NOMO-1 treated with DMSO at 0.1 percent for 48 hours (cell line): Measurements from ENCODE around the gene ARSJ.

Experiments
- DNase-seq: peaks from one replicate; lab custom pipeline; 2025; ENCODE audit not compliant: unreplicated experiment; lab: John Stamatoyannopoulos, UW

Gene ARSJ

DNA sequence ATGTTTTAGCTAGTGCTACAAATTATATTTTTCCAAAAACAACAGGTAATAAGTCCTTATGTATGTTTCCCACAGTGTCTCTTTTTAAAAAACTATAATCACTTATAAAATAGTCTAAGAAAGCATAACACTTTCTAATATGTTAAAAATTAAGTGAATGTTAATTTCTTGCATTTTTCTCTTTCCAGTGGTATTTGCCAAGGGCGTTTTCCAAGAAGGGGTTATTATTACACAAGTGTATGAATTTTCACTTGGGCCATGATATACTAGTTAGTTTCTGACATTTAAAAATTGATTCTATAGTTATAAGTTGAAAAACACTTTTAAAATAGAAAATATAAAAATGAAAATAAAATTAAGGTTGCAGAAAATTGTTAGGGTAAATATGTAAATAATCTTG lies 74.6 kb downstream of the ARSJ start:
- DNase-seq = no peak

DNA sequence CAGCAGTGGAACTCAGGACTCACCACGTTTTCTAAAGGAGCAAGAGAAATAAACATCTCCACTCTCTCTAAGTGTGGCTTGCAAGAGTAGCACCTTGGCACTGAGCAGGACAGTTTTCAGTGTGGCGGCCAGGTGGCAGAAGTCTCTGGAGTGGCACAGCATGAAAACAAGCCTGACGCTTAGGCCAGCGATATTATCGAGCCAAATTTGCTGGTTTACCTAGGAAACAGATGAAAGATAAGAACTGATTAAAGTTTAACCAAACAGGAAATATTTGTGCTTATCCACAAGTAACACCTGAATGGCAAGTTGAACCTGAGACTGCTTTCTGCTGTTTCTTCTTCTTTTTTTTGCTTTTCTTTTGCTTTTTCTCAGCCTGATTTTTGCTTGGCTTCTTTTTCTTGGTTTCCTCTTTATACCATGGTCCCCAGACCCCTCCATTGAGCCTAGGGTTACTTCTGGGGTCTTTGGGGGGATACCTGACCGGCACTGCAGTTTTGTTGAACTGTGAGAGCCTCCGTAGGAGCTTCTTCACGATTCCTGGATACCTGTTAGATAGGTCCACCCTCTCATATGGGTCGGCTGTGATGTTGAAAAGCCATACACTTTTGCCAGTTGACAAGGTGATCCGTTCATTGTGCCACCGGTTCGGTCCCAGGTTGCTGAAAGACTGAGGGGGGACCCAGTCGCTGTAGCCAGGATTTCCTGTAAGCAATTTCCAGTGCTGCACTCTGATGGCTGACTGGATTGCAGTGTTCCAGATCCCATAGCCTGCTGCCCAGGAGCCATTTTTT lies 77.3 kb downstream of the ARSJ start:
- DNase-seq = no peak

DNA sequence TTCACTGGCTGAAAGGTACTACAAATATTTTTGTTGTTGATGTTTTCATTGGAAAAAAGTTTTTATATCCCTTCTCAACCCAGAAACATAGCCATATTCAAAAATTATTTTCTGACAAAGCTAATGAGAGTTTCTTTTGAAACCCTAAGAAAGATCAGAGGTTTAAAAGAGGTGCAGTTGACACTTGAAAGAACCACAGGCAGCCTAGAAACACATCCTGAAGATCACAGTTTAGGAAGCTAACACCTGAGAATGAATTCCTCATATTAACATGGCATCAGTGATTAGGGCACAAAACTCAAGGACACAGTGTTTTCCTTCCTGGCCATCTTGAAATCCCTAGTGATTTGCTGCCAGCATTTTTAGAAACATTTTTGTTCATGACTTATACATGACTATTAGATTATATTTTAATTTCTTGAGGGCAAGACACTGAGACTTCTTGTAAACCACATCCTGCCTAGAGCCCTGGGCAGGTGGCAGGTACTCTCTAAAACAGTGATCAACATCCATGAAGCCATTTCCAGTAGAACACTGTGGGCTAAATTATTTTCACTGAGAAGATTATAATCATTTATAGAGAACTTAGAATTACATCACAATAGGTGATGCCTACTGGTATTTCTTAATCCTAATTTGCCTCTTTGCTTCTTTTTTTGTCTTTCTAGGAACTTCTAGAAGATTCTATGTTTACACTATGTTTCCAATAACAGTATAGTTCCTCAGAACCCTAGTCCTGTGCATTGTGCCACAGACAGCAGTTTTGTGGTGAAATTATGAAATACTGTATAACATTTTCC lies 80.0 kb downstream of the ARSJ start:
- DNase-seq = peak; percentile 82

DNA sequence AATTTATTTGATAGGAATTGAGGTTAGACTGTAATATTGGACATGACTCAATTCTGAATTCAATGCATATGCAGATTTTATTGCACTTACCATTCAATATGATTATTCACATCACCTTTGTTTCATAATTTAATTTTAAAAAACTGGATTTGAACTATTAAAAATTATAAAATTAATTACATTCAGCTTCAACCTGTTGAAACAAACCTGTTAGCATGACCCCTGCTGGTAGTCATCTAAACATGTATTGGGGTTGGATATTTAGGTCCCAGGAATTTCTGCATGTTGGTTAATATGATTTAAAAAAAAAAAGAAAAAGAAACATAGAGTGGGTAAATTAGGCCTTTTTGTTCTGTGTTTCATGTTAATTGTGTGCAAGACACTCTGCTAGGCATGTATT lies 85.9 kb downstream of the ARSJ start:
- no peak for DNase-seq

DNA sequence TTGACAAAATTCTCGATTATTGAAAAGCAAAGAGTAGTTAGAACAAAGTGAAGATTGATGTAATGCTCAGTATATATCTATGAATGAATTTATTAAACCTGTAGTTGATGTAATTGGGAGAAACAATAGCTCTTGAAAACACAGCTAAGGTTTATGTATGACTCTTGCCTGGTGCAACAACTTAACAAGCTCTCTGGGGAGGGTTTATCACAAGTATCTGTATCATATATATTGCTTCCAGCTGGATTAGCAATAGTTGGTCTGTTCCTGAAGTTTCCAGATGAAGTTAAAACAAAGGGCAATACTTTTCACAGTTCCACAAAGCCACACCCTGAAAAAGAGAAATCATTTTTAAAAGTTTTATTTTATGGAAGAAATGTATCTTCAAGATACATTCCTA lies 91.4 kb downstream of the ARSJ start:
- DNase-seq = no peak

DNA sequence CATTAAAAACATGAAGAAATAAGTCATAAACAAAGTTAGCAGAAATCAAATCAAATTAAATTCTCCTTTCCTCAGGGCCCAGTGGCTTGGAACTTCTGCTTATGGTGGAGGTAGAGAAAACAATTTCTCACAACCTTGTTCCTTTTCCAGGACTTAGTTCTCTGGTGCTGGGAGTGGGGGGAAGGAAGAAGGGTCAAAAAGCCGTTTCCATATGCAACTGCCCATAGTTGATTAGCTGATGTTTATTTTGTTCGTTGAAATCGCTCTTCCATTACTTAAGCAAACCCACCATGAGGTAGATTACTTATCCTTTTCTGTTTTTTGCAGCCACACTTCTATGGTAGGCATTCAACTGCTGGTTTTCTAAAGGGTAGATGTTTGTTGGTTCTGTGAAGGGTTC lies 94.2 kb downstream of the ARSJ start:
- no peak for DNase-seq

DNA sequence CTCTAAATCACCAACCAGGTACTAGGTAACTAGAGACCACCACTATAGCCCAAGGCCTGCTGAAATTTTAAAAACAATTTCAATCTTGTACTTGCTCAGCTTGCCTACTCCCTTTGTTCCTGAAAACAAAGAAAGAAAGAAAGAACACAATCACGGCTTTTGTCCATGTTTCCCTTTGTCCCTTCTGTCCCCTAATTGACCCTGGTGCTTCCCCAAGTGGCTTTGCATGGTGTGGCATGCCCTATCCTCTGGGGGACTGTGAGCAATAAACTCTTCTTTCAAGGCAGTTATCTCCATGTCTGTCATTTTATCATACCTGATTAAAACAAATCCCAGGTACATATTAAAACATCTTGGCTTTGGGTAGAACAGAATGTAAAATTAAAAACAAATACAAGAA lies 94.8 kb downstream of the ARSJ start:
- DNase-seq = no peak

DNA sequence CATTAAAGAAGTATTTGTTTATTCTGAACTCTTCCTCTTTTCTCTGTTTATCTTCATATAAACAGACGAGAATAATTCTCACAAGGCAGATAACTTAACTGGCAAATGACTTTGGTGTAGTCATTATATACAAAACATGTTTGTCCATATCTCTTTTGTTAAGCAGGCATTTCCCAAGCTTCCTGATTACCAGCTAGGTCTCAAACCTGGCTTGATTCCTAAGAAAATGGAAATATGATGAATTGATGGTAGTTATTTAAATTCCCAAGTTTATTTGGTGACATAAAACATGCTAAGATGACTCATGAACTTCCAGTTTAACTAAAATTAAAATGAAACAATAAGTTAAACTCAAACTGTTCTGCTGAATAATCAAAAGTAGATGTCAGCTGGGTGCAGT lies 96.8 kb downstream of the ARSJ start:
- no peak for DNase-seq

DNA sequence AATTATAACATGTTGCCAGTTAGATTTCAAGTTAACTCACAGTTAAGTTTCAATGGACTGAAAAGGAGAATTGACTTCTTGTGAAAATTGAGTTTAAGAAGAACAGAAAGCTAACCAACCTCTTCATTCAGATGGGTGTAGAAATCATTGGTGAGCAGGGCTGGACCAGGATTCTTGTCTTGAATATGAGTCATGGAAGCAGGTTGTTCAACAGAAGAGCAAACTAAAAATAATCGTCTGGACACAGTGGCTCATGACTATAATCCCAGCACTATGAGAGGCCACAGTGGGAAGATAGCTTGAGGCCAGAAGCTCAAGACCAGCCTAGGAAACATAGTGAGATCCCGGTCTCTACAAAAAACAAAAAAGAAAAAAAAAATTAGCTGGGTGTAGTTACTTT lies 98.2 kb downstream of the ARSJ start:
- DNase-seq = peak; percentile 10

DNA sequence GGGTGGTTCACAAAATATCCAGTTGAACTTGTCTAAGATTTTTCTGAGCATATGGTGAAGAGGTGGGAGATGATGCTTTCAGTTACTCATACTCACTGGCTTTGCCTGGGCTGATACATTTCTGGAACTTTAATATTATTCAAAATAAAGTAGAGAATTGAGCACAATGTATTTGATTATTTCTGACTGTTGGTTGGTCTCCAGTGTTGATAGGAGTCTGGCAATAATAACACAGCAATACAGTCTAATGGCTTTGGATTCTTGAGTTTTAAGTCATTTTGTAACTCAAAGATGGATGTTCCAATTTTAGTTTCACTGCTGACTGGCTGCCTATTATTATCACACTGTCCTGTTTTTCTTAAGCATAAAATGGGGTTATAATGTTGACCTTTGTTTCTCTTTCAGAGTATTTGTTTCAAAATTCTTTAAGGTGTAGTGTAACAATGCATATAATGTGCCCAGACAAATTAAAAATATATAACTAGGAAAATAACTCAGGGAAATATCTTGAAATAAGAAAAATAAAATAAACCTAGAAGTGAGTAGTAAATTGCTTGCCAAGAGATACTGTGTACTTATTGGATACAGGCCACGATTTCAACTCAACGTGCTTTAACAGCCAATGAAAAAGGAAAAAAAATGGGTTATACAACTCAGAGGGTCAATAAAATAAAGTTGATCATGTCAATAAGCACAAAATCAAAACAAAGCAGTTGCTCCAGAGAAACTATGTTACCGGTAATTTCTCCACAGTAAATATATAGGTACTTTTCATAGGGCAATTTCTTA lies 99.0 kb downstream of the ARSJ start:
- DNase-seq = no peak

DNA sequence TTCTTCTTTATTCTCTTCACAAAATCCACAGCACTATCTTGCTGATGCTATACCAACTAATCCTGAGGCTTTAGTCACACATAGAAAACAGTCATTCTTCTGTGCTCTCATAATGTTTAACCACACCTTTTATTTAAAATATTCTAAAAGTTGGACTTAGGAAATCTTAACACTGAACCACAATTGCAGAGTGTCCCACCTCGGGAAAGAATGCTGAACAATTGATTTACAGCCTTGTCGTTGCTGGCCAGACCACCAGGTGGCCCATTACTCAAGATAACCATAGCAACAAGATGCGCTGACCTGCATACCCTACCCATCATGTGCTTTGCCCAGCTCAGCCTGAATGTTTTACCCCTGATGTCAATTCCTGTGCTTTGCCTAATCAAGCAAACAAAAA lies 100.8 kb downstream of the ARSJ start:
- no peak for DNase-seq

DNA sequence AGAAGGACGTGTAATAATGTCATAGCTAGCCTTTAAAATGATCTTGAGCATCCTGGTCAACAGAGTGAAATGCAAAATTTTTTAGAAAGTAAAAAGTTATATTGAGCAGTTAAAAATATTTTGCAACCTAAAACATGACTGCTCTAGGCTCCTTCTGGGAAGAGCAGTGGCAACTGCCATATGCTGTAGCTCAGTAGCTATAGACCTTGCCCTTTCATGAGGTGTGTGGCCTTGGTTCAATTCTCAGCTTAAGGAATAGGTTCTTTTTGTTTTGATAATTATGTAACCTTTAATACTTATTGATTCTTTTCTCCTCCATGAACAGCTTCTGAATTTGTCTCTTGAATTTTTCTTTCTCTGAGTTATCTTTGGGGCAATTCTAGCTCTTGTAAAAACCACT lies 105.0 kb downstream of the ARSJ start:
- no peak for DNase-seq

DNA sequence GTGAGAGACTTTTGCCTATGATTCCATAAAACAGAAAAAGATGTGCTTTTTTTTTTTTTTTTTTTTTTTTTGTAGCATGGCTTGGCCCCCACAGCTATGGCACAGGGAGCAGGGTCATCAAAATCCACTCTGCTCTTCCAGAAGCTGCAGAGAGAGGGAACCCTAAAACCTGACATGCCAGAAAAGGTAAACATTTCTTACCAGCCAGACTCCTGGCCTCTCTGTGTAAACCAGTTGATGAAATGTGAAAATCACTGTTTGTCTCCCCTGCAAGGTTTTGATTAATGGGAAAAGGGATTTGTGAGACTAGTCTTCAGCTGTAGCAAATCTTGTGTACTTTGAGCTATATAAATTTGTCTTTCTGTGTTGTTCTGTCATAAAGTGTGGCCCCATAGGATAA lies 105.9 kb downstream of the ARSJ start:
- no peak for DNase-seq

DNA sequence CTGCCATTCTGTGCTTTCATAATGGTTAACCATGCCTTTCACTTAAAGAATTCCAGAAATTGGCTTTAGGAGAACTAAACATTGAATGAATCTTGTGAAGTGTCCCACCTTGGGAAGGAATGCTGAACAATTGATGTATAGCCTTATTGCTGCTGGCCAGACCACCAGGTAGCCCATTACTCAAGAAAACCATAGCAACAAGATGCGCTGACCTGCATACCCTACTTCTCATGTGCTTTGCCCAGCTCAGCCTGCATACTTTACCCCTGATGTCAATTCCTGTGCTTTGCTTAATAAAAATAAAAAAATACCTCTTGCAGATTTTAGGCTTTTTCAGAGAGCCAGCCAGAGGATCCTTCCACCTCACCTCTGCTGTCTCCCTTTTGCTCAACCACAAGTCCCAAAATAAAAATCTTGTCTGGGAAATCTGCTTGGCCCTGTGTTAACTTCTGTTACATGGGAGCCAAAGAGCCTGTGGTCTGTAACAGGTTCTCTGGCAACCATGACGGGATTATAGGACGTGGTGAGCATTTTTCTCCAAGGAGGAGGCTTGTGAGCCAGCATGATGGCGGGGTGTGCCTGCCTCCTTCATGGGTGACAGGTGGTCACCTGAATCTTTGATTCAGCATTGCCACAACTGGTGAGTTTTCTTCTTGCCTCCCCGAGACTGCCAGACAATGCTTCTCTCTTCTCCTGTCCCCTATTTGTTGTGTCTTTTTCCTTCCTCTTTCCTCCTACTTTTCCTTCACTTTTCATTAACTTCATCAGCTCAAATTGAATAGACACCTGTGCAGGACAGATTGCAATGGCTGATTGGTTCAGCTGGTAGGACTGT lies 106.8 kb downstream of the ARSJ start:
- DNase-seq = no peak

DNA sequence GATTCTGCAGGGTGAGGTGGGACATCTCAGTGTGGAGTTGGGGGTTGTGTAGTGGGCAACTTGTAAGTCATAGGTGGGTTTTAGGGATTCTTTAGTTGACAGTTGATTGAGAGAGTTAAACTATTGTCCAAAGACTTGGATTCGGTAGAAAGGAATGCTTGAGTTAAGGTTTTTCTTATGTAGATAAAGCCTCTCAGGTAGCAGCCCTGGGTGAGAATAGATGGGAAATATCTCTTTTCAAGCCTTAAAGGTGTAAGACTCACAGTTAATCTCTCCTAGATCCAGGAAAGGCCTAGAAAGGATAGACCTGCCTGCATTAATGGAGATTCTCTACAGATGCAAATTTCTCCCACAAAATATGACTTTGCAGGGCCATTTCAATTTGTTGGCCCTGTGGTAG lies 108.4 kb downstream of the ARSJ start:
- DNase-seq = no peak

DNA sequence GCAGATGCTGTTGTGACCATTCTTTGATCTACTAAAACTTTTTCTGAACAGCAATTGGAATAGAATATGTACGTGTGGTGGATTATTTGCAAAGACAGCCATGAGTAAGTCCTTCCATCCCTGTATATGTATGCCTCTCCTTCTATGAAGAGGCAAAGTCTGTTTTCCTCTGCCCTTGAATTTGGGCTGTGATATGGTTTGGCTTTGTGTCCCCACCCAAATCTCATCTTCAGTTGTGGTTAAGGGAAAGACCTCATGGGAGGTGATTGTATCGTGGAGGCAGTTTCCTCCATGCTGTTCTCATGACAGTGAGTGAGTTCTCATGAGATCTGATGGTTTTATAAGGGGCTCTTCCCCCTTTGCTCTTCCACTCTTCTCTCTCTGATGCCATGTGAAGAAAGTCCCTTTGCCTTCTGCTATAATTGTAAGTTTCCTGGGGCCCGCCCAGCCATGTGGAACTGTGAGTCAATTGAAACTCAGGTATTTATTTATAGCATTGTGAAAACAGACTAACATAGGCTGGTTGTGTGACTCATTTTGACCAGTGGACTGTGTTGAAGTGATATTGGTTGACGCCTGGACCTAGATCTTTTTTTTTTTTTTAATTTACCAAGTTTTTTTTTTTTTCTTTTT lies 109.6 kb downstream of the ARSJ start:
- peak; percentile 17 for DNase-seq

DNA sequence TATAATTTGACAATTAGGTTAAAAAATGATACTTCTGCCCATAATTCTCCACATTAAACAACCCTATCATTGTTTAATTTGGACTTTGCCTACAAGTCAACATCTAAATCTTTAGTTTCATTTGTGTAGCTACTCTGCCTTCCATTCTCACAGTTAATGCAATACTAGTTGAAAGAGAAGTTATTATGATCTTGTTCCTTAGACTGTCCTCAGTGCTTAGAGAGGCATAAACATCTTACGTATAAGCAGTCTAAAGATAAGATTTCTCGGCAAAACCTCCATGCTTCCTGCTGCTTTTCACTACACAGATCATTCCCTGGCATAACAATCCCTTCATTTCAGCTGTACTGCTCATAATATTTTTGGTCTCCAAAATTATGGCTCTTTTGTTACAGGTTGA lies 112.8 kb downstream of the ARSJ start:
- DNase-seq = no peak

DNA sequence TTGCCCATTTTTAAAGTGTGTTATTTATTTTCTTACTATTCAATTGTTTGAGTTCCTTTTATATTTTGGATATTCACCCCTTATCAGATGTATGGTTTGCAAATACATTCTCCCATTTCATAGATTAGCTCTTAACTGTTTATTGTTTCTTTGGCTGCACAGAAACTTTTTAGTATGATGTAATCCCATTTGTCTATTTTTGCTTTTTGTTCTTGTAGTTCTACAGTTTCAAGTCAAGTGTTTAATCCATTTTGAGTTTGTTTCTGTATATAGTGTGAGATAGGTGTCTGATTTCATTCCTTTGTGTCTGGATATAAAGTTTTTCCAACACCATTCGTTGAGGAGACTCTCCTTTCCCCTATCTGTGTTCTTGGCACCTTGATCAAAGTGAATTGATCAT lies 120.5 kb downstream of the ARSJ start:
- no peak for DNase-seq

DNA sequence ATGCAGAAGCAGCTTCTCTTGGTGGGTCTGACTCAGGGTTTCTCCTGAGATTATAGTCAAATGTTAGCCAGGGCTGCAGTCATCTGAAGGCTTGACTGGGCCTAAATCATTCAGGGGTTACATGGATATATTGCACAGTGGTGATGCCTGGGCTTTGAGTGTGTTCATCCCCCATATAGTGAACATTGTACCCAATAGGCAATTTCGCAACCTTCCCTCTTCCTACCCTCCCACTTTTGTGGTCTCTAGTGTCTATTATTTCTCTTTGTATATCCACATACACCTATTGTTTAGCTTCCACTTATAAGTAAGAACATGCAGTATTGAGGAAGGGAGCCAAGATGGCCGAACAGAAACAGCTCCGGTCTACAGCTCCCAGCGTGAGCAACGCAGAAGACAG lies 127.6 kb downstream of the ARSJ start:
- DNase-seq = no peak
